ENCODE measurements around the gene COLEC11.

DNA sequence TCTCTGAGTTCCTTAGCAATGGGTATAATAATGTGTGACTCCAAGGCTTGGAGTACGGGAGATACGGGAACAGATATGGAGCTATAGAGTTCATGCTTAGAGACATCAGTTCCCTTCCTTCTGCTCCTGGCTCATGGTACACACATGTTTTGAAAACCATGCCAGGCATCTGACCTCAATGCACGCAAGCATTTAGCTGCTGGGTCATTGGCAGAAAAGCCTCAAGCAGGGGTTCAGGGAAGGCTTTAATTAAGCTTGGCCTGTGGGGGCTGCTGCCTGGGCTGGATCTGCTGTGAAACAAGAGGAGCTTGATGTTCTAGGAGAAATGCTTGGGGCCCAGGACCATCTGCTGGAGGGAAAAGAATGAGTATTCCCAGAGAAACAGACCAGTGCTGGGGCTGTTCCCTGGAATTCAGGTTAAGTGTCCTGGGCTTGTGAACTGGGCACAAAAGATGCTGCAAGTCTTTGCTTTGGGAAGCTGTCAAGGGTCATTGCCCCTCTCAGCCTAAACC, 66.3 kb downstream of the COLEC11 start:
- TF ChIP-seq, protein P1, sequence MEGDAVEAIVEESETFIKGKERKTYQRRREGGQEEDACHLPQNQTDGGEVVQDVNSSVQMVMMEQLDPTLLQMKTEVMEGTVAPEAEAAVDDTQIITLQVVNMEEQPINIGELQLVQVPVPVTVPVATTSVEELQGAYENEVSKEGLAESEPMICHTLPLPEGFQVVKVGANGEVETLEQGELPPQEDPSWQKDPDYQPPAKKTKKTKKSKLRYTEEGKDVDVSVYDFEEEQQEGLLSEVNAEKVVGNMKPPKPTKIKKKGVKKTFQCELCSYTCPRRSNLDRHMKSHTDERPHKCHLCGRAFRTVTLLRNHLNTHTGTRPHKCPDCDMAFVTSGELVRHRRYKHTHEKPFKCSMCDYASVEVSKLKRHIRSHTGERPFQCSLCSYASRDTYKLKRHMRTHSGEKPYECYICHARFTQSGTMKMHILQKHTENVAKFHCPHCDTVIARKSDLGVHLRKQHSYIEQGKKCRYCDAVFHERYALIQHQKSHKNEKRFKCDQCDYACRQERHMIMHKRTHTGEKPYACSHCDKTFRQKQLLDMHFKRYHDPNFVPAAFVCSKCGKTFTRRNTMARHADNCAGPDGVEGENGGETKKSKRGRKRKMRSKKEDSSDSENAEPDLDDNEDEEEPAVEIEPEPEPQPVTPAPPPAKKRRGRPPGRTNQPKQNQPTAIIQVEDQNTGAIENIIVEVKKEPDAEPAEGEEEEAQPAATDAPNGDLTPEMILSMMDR (optimal IDR thresholded peaks at IDR 0.05 in 1 of 3, IDR thresholded peaks at IDR 0.05 in 1 of 3, conservative IDR thresholded peaks at IDR 0.05 in 1 of 3; ENCODE audit: extremely low read depth in 1 of 3, insufficient read depth in 2 of 3, low read length in 3 of 3): no peak
- TF ChIP-seq EZH2 (IDR thresholded peaks at IDR 0.05; ENCODE audit: low read length): no peak

All from keratinocyte (primary cell).